ENCODE measurements around the gene NADK. TPM values are rescaled to one million over a fixed set of nuclear protein-coding genes. Genes with fewer than 3 reads are reported as not detected.

Gene NADK
- total RNA-seq, 1 experiment from 2014 or later, result 93.4 TPM

DNA sequence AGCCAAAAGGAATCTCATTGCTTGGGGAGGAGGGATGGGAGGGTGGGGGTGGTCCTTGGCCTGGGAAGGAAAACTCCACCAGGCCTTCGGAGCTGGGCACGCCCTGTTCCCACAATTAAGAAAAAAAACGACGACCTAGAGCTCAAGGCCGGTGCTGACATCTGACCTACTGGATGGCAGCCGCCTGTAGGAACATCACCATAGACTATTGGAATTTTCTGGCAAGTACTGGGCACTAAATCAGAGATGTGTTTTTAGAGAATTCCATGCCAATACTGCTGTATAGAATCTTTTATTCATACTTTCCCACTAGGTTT, 729 bp downstream of the NADK start:
- peak; percentile 10 for DNase-seq (ENCODE audit: low read depth, low spot score)
- Histone ChIP-seq H3K9me3 (ENCODE audit: control insufficient read depth in 1 of 2, insufficient read depth in 1 of 2, low read depth in 1 of 2, low read length in 2 of 2) (no peaks in the 10 kb centered on the region), H4K20me1 (ENCODE audit: insufficient read depth) (no peaks in the 10 kb centered on the region; the same call in 1 of the 2 replicates), H3K4me1 (ENCODE audit: control insufficient read depth in 1 of 2, insufficient read depth in 2 of 2, low read length in 2 of 2) (peaks cover 17 to 42% of the 10 kb centered on the region in 2 experiments; a peak in 3 of 4 replicates), H3K36me3 (ENCODE audit: control insufficient read depth in 1 of 2, insufficient read depth in 2 of 2, low read length in 2 of 2) (peaks cover under 1 to 12% of the 10 kb centered on the region in 2 experiments; a peak in 1 of 4 replicates), H3K27me3 (ENCODE audit: insufficient read depth, low read length) (no peaks in the 10 kb centered on the region), H3K79me2 (ENCODE audit: insufficient read depth, low read length) (peaks cover 56% of the 10 kb centered on the region), H2AFZ (ENCODE audit: low read depth, low read length, poor library complexity, severe bottlenecking) (no peak overlapping the region), H3K27ac (ENCODE audit: low read depth, low read length) (peak overlapping the region; percentile 99), H3K4me3 (replicated peaks in 1 of 2; ENCODE audit: low read depth in 1 of 2, low read length in 2 of 2) (peak overlapping the region; percentile 71 to 91), H3K4me2 (ENCODE audit: low read length) (peak overlapping the region; percentile 89), H3K9ac (ENCODE audit: low read length) (peak overlapping the region; percentile 87), H3K9me2 (ENCODE audit: insufficient read depth) (no peaks in the 10 kb centered on the region)
- POLR2A ChIA-PET, result interaction anchor here (0.7 to 1.3 kb wide), 2 partner anchors 11 to 208 kb away, joined by 3 read pairs; no protein-coding TSS in a partner anchor
- no TSS peak for BruUV-seq (replicated peaks)
- intact Hi-C loops (cut with micrococcal nuclease), result no loop called here
- ATAC-seq, result no peak
- TF ChIP-seq RAD21 (IDR thresholded peaks at IDR 0.05; ENCODE audit: low read depth) (no peak), SIN3A (IDR thresholded peaks at IDR 0.05; ENCODE audit: low read depth) (0 out of 2 replicates have a peak, but pooled peaks have one; percentile 44)
- TF ChIP-seq, protein P1, sequence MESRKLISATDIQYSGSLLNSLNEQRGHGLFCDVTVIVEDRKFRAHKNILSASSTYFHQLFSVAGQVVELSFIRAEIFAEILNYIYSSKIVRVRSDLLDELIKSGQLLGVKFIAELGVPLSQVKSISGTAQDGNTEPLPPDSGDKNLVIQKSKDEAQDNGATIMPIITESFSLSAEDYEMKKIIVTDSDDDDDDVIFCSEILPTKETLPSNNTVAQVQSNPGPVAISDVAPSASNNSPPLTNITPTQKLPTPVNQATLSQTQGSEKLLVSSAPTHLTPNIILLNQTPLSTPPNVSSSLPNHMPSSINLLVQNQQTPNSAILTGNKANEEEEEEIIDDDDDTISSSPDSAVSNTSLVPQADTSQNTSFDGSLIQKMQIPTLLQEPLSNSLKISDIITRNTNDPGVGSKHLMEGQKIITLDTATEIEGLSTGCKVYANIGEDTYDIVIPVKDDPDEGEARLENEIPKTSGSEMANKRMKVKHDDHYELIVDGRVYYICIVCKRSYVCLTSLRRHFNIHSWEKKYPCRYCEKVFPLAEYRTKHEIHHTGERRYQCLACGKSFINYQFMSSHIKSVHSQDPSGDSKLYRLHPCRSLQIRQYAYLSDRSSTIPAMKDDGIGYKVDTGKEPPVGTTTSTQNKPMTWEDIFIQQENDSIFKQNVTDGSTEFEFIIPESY (IDR thresholded peaks at IDR 0.05; ENCODE audit: extremely low read depth, insufficient replicate concordance, low read length), result no peak
- TF ChIP-seq, protein P2, sequence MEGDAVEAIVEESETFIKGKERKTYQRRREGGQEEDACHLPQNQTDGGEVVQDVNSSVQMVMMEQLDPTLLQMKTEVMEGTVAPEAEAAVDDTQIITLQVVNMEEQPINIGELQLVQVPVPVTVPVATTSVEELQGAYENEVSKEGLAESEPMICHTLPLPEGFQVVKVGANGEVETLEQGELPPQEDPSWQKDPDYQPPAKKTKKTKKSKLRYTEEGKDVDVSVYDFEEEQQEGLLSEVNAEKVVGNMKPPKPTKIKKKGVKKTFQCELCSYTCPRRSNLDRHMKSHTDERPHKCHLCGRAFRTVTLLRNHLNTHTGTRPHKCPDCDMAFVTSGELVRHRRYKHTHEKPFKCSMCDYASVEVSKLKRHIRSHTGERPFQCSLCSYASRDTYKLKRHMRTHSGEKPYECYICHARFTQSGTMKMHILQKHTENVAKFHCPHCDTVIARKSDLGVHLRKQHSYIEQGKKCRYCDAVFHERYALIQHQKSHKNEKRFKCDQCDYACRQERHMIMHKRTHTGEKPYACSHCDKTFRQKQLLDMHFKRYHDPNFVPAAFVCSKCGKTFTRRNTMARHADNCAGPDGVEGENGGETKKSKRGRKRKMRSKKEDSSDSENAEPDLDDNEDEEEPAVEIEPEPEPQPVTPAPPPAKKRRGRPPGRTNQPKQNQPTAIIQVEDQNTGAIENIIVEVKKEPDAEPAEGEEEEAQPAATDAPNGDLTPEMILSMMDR (IDR thresholded peaks at IDR 0.05 in 2 of 3, conservative IDR thresholded peaks at IDR 0.05 in 1 of 3; ENCODE audit: borderline replicate concordance in 1 of 3, insufficient read depth in 1 of 3, low read depth in 2 of 3, low read length in 2 of 3), result no peak
- CTCF ChIA-PET, result no interaction called here
- RAD21 ChIA-PET (ENCODE audit: low non-redundant PET in 1 of 2, low total read pairs in 2 of 2, uncharacterized antibody in 2 of 2, unreplicated experiment in 2 of 2), result interaction anchor here in 1 of 2 experiments (0.5 kb wide), 1 partner anchor 131 kb away, joined by 3 read pairs; no protein-coding TSS in a partner anchor
